ENCODE data around the gene IPO11.
"Not testable (repeated sequence)": the region's sequence is repeated elsewhere in the genome, so short reads cannot be mapped to it uniquely, and the experiment has no call there.

Gene IPO11

GRCh38 chr5:62448528-62448927 lies 36.0 kb downstream of the IPO11 start:
- no peak for DNase-seq (ENCODE audit: low read depth in 2 of 2, low spot score in 1 of 2)

GRCh38 chr5:62450259-62450658 lies 37.7 kb downstream of the IPO11 start:
- DNase-seq (ENCODE audit: low read depth in 2 of 2, low spot score in 1 of 2): no peak

- DNase-seq (ENCODE audit: low read depth in 2 of 2, low spot score in 1 of 2): no peak
Measured at GRCh38 chr5:62457071-62457470, 44.5 kb downstream of the IPO11 start.

- DNase-seq (ENCODE audit: low read depth in 2 of 2, low spot score in 1 of 2): no peak
Measured at GRCh38 chr5:62460578-62460983, 48.0 kb downstream of the IPO11 start.

- no peak for DNase-seq (ENCODE audit: low read depth in 2 of 2, low spot score in 1 of 2)
Measured at GRCh38 chr5:62461561-62461960, 49.0 kb downstream of the IPO11 start.

- DNase-seq (ENCODE audit: low read depth in 2 of 2, low spot score in 1 of 2): no peak
Measured at GRCh38 chr5:62465985-62466925, 53.7 kb downstream of the IPO11 start.

- no peak for DNase-seq (ENCODE audit: low read depth in 2 of 2, low spot score in 1 of 2)
Measured at GRCh38 chr5:62473209-62473608, 60.6 kb downstream of the IPO11 start.

- DNase-seq (ENCODE audit: low read depth in 2 of 2, low spot score in 1 of 2): no peak
Measured at GRCh38 chr5:62475072-62475471, 62.5 kb downstream of the IPO11 start.

- DNase-seq (ENCODE audit: low read depth in 2 of 2, low spot score in 1 of 2): no peak
Measured at GRCh38 chr5:62477801-62478200, 65.2 kb downstream of the IPO11 start.

- DNase-seq (ENCODE audit: low read depth in 2 of 2, low spot score in 1 of 2): no peak
Measured at GRCh38 chr5:62483556-62483955, 71.0 kb downstream of the IPO11 start.

GRCh38 chr5:62486672-62487071 lies 74.1 kb downstream of the IPO11 start:
- DNase-seq (ENCODE audit: low read depth in 2 of 2, low spot score in 1 of 2): no peak

- DNase-seq (ENCODE audit: low read depth in 2 of 2, low spot score in 1 of 2): no peak
Measured at GRCh38 chr5:62488531-62488930, 76.0 kb downstream of the IPO11 start.

- DNase-seq (ENCODE audit: low read depth in 2 of 2, low spot score in 1 of 2): no peak
Measured at GRCh38 chr5:62489471-62489870, 76.9 kb downstream of the IPO11 start.

GRCh38 chr5:62494772-62495171 lies 82.2 kb downstream of the IPO11 start:
- no peak for DNase-seq (ENCODE audit: low read depth in 2 of 2, low spot score in 1 of 2)

GRCh38 chr5:62496876-62497275 lies 84.3 kb downstream of the IPO11 start:
- no peak for DNase-seq (ENCODE audit: low read depth in 2 of 2, low spot score in 1 of 2)

- DNase-seq (ENCODE audit: low read depth in 2 of 2, low spot score in 1 of 2): no peak
Measured at GRCh38 chr5:62498961-62499360, 86.4 kb downstream of the IPO11 start.

GRCh38 chr5:62499756-62500155 lies 87.2 kb downstream of the IPO11 start:
- DNase-seq (ENCODE audit: low read depth in 2 of 2, low spot score in 1 of 2): no peak

GRCh38 chr5:62502456-62503101 lies 90.0 kb downstream of the IPO11 start:
- DNase-seq (ENCODE audit: low read depth in 2 of 2, low spot score in 1 of 2): no peak

- no peak for DNase-seq (ENCODE audit: low read depth in 2 of 2, low spot score in 1 of 2)
Measured at GRCh38 chr5:62504129-62504528, 91.6 kb downstream of the IPO11 start.

GRCh38 chr5:62506659-62507460 lies 94.3 kb downstream of the IPO11 start:
- no peak for DNase-seq (ENCODE audit: low read depth in 2 of 2, low spot score in 1 of 2)

GRCh38 chr5:62508760-62509159 lies 96.2 kb downstream of the IPO11 start:
- not testable (repeated sequence) for DNase-seq (ENCODE audit: low read depth in 2 of 2, low spot score in 1 of 2)

- no peak for DNase-seq (ENCODE audit: low read depth in 2 of 2, low spot score in 1 of 2)
Measured at GRCh38 chr5:62509806-62510205, 97.2 kb downstream of the IPO11 start.

Data from stimulated activated CD8-positive, alpha-beta memory T cell treated with anti-CD3 and anti-CD28 coated beads, Interleukin-4, amount 100 ng/mL, for 1 hour (primary cell).